ENCODE data around the gene MYLK.

Gene MYLK

GRCh38 chr3:123792473-123793201 is 91.5 kb downstream of the MYLK start:
- no peak for ATAC-seq (replicated peaks)
- Mint-ChIP-seq H3K36me3 (ENCODE audit: insufficient read depth) (no peaks in the 10 kb centered on the region), H3K27ac (no peak overlapping the region), H3K9me3 (no peaks in the 10 kb centered on the region), H3K27me3 (peaks cover 56 to 71% of the 10 kb centered on the region in 2 donors), H3K4me1 (ENCODE audit: low read depth in 2 of 2) (no peaks in the 10 kb centered on the region), H3K4me3 (no peak overlapping the region)
- no peak for DNase-seq

GRCh38 chr3:123791898-123792297 is 92.2 kb downstream of the MYLK start:
- H3K4me1 Mint-ChIP-seq (ENCODE audit: low read depth in 2 of 2): no peaks in the 10 kb centered on the region

GRCh38 chr3:123791417-123791816 is 92.7 kb downstream of the MYLK start:
- Mint-ChIP-seq H3K36me3 (ENCODE audit: insufficient read depth) (no peaks in the 10 kb centered on the region), H3K27me3 (peaks cover 56 to 75% of the 10 kb centered on the region in 2 donors), H3K4me1 (ENCODE audit: low read depth in 2 of 2) (no peaks in the 10 kb centered on the region), H3K9me3 (no peaks in the 10 kb centered on the region), H3K4me3 (no peak overlapping the region), H3K27ac (no peak overlapping the region)
- DNase-seq (no peak), ATAC-seq (replicated peaks) (no peak)

More at GRCh38 chr3:123791898-123792297, 92.2 kb downstream of the MYLK start:
- Mint-ChIP-seq H3K27ac (no peak overlapping the region), H3K9me3 (no peaks in the 10 kb centered on the region), H3K27me3 (peaks cover 56 to 75% of the 10 kb centered on the region in 2 donors), H3K36me3 (ENCODE audit: insufficient read depth) (no peaks in the 10 kb centered on the region), H3K4me3 (no peak overlapping the region)
- DNase-seq: no peak
- ATAC-seq (replicated peaks): no peak

GRCh38 chr3:123791073-123791370 is 93.1 kb downstream of the MYLK start:
- Mint-ChIP-seq H3K27me3 (peaks cover 56 to 75% of the 10 kb centered on the region in 2 donors), H3K36me3 (ENCODE audit: insufficient read depth) (no peaks in the 10 kb centered on the region), H3K4me1 (ENCODE audit: low read depth in 2 of 2) (no peaks in the 10 kb centered on the region), H3K4me3 (no peak overlapping the region), H3K27ac (no peak overlapping the region), H3K9me3 (no peaks in the 10 kb centered on the region)
- DNase-seq: no peak
- ATAC-seq (replicated peaks): no peak

- Mint-ChIP-seq H3K27me3 (peaks cover 55 to 72% of the 10 kb centered on the region in 2 donors), H3K27ac (no peak overlapping the region), H3K9me3 (no peaks in the 10 kb centered on the region), H3K36me3 (ENCODE audit: insufficient read depth) (no peaks in the 10 kb centered on the region), H3K4me1 (ENCODE audit: low read depth in 2 of 2) (no peaks in the 10 kb centered on the region), H3K4me3 (no peak overlapping the region)
- no peak for ATAC-seq (replicated peaks)
- DNase-seq: no peak
Observed at GRCh38 chr3:123790254-123791072, 93.7 kb downstream of the MYLK start.

- no peaks in the 10 kb centered on the region for H3K4me1 Mint-ChIP-seq (ENCODE audit: low read depth in 2 of 2)
- DNase-seq (no peak), ATAC-seq (replicated peaks) (no peak)
- no peak overlapping the region for H3K4me3 Mint-ChIP-seq
- H3K27me3 Mint-ChIP-seq: peaks cover 51 to 65% of the 10 kb centered on the region in 2 donors
- no peaks in the 10 kb centered on the region for H3K9me3 Mint-ChIP-seq
- H3K27ac Mint-ChIP-seq: no peak overlapping the region
- H3K36me3 Mint-ChIP-seq (ENCODE audit: insufficient read depth): no peaks in the 10 kb centered on the region
Observed at GRCh38 chr3:123789760-123790159, 94.4 kb downstream of the MYLK start.

GRCh38 chr3:123789160-123789559 is 95.0 kb downstream of the MYLK start:
- Mint-ChIP-seq H3K4me1 (ENCODE audit: low read depth in 2 of 2) (no peaks in the 10 kb centered on the region), H3K36me3 (ENCODE audit: insufficient read depth) (peaks cover 2% of the 10 kb centered on the region)

GRCh38 chr3:123788710-123789109 is 95.4 kb downstream of the MYLK start:
- ATAC-seq (replicated peaks) (no peak), DNase-seq (no peak)
- Mint-ChIP-seq H3K36me3 (ENCODE audit: insufficient read depth) (peaks cover 2% of the 10 kb centered on the region), H3K4me1 (ENCODE audit: low read depth in 2 of 2) (no peaks in the 10 kb centered on the region), H3K4me3 (no peak overlapping the region), H3K9me3 (no peaks in the 10 kb centered on the region), H3K27me3 (peaks cover 43 to 57% of the 10 kb centered on the region in 2 donors), H3K27ac (no peak overlapping the region)

More at GRCh38 chr3:123789160-123789559, 95.0 kb downstream of the MYLK start:
- no peak overlapping the region for H3K27ac Mint-ChIP-seq
- H3K9me3 Mint-ChIP-seq: no peaks in the 10 kb centered on the region
- H3K27me3 Mint-ChIP-seq: peaks cover 47 to 62% of the 10 kb centered on the region in 2 donors
- H3K4me3 Mint-ChIP-seq: no peak overlapping the region
- no peak for DNase-seq
- no peak for ATAC-seq (replicated peaks)

- DNase-seq (no peak), ATAC-seq (replicated peaks) (no peak)
- Mint-ChIP-seq H3K4me1 (ENCODE audit: low read depth in 2 of 2) (no peaks in the 10 kb centered on the region), H3K27ac (no peak overlapping the region), H3K36me3 (ENCODE audit: insufficient read depth) (peaks cover 2% of the 10 kb centered on the region), H3K9me3 (no peaks in the 10 kb centered on the region), H3K27me3 (peaks cover 28 to 41% of the 10 kb centered on the region in 2 donors), H3K4me3 (no peak overlapping the region)
Observed at GRCh38 chr3:123787133-123787532, 97.0 kb downstream of the MYLK start.

- H3K36me3 Mint-ChIP-seq (ENCODE audit: insufficient read depth): peaks cover 2% of the 10 kb centered on the region
- H3K27me3 Mint-ChIP-seq: peaks cover 24 to 36% of the 10 kb centered on the region in 2 donors
- H3K27ac Mint-ChIP-seq: no peak overlapping the region
- no peak overlapping the region for H3K4me3 Mint-ChIP-seq
- ATAC-seq (replicated peaks) (no peak), DNase-seq (no peak)
- H3K4me1 Mint-ChIP-seq (ENCODE audit: low read depth in 2 of 2): no peaks in the 10 kb centered on the region
- H3K9me3 Mint-ChIP-seq: no peaks in the 10 kb centered on the region
Observed at GRCh38 chr3:123785602-123786001, 98.5 kb downstream of the MYLK start.

GRCh38 chr3:123783811-123784210 is 100.3 kb downstream of the MYLK start:
- Mint-ChIP-seq H3K27me3 (peaks cover 18 to 32% of the 10 kb centered on the region in 2 donors), H3K4me3 (no peak overlapping the region), H3K36me3 (ENCODE audit: insufficient read depth) (peaks cover 2% of the 10 kb centered on the region), H3K27ac (no peak overlapping the region), H3K9me3 (no peaks in the 10 kb centered on the region), H3K4me1 (ENCODE audit: low read depth in 2 of 2) (no peaks in the 10 kb centered on the region)
- DNase-seq (no peak), ATAC-seq (replicated peaks) (no peak)

GRCh38 chr3:123783050-123783689 is 101.0 kb downstream of the MYLK start:
- no peak overlapping the region for H3K27ac Mint-ChIP-seq
- peaks cover 2% of the 10 kb centered on the region for H3K36me3 Mint-ChIP-seq (ENCODE audit: insufficient read depth)
- H3K9me3 Mint-ChIP-seq: no peaks in the 10 kb centered on the region
- ATAC-seq (replicated peaks) (no peak), DNase-seq (no peak)
- H3K4me3 Mint-ChIP-seq: no peak overlapping the region
- no peaks in the 10 kb centered on the region for H3K4me1 Mint-ChIP-seq (ENCODE audit: low read depth in 2 of 2)
- H3K27me3 Mint-ChIP-seq: peaks cover 22 to 38% of the 10 kb centered on the region in 2 donors

GRCh38 chr3:123782488-123782887 is 101.6 kb downstream of the MYLK start:
- Mint-ChIP-seq H3K4me3 (no peak overlapping the region), H3K9me3 (no peaks in the 10 kb centered on the region), H3K27ac (no peak overlapping the region), H3K27me3 (peaks cover 28 to 40% of the 10 kb centered on the region in 2 donors), H3K36me3 (ENCODE audit: insufficient read depth) (peaks cover 2% of the 10 kb centered on the region), H3K4me1 (ENCODE audit: low read depth in 2 of 2) (no peaks in the 10 kb centered on the region)
- DNase-seq (no peak), ATAC-seq (replicated peaks) (no peak)

Data from effector memory CD8-positive, alpha-beta T cell (primary cell).